CD4-positive, alpha-beta T cell treated with Interleukin-4 for 1 hour (primary cell): ENCODE data around the gene SPSB3.
A peak's percentile ranks its signal among the peaks of the same experiment; 100 is the strongest.

Source experiments
- DNase-seq, 2 donors: peaks; one replicate each; pipeline ENCODE4 v3.0.0-alpha.2; 2020 to 2022

Gene SPSB3

GRCh38 chr16:1782408-1783264 is at the start of gene SPSB3, which contains the start of gene NUBP2:
Gene SPSB3, minus strand, starts transcription at chr16:1782571. Its CDS starts 1,088 bp downstream, at chr16:1781483.
Gene NUBP2, plus strand, starts transcription at chr16:1782960. Its CDS starts 61 bp downstream, at chr16:1783021.
- DNase-seq, result peak; percentile 100

- DNase-seq, result no peak
Observed at GRCh38 chr16:1831186-1832075, 49.1 kb upstream of the SPSB3 start.

GRCh38 chr16:1830213-1830612 is 47.8 kb upstream of the SPSB3 start:
- no peak for DNase-seq

GRCh38 chr16:1828645-1829410 is 46.5 kb upstream of the SPSB3 start:
- DNase-seq, result no peak

GRCh38 chr16:1826691-1827573 is 44.6 kb upstream of the SPSB3 start, which contains the start of the genes FAHD1 and HAGH:
Gene FAHD1, plus strand, starts transcription at chr16:1827206. Its CDS starts 33 bp downstream, at chr16:1827239.
Gene HAGH, minus strand, starts transcription at chr16:1826825. Its CDS starts 38 bp downstream, at chr16:1826787.
- peak; percentile 91 to 94 for DNase-seq

GRCh38 chr16:1825864-1826690 is 43.7 kb upstream of the SPSB3 start:
- peak; percentile 19 to 41 for DNase-seq

GRCh38 chr16:1825381-1825863 is 43.1 kb upstream of the SPSB3 start:
- no peak for DNase-seq

- DNase-seq, result no peak
Observed at GRCh38 chr16:1823821-1824220, 41.5 kb upstream of the SPSB3 start.

GRCh38 chr16:1822801-1823200 is 40.4 kb upstream of the SPSB3 start:
- DNase-seq, result no peak

GRCh38 chr16:1821861-1822611 is 39.7 kb upstream of the SPSB3 start:
- DNase-seq, result no peak

- no peak for DNase-seq
Observed at GRCh38 chr16:1820946-1821290, 38.5 kb upstream of the SPSB3 start.

- no peak for DNase-seq
Observed at GRCh38 chr16:1820096-1820945, 38.0 kb upstream of the SPSB3 start.

GRCh38 chr16:1819611-1820010 is 37.2 kb upstream of the SPSB3 start:
- no peak for DNase-seq

- DNase-seq, result no peak
Observed at GRCh38 chr16:1818873-1819525, 36.6 kb upstream of the SPSB3 start.

GRCh38 chr16:1818204-1818872 is 36.0 kb upstream of the SPSB3 start:
- no peak for DNase-seq

GRCh38 chr16:1817716-1818115 is 35.3 kb upstream of the SPSB3 start:
- DNase-seq, result no peak

GRCh38 chr16:1817276-1817589 is 34.9 kb upstream of the SPSB3 start:
- DNase-seq, result no peak
